Stimulated activated CD4-positive, alpha-beta T cell treated with anti-CD3 and anti-CD28 coated beads, Interleukin-4, amount 100 ng/mL, for 24 hours (primary cell): ENCODE data around the gene IL1RAPL2.

Source experiments
- DNase-seq: peaks from one replicate; pipeline ENCODE4 v3.0.0-alpha.2; 2020

The IL1RAPL2 gene

DNA sequence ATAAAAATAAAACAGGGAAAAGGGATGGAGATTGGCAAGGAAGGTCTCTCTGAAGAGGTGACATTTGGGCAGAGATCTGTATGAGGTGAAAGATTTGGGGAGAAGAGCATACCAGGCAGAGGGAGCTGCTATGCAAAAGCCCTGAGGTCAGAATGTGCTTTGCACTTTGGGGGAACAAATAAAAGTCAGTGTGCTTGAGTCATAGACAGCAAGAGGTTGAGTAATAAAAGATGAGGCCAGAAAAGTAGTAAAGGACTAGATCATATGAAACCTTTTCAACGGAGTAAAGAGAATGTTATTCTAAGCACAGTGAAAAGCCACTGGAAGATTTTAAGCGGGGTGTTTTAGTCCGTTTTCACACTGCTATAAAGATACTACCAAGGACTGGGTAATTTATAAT lies 731.0 kb downstream of the IL1RAPL2 start:
- DNase-seq, result no peak

DNA sequence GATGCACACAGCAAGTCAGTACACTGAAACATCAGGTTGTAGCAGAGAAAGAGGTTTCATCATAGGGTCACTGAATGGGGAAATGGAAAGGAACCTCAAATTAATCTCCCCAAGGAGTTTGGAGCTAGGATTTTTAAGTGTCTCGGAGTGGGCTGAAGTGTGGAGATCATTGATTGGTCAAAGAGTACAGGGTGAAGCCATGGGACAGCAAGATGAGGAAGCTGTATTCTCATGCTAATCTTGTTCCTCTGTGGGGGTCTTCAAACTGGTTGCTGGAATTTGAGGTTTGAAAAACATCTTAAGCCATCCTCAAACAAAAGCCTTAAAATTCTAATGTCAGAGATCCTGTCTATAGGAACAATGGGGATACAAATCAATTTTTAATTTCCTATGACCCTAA lies 733.3 kb downstream of the IL1RAPL2 start:
- DNase-seq, result no peak

- DNase-seq, result no peak
Observed at GRCh38 chrX:105302246-105302645, 736.2 kb downstream of the IL1RAPL2 start.

- no peak for DNase-seq
Observed at GRCh38 chrX:105307762-105308161, 741.8 kb downstream of the IL1RAPL2 start.

- DNase-seq, result no peak
Observed at GRCh38 chrX:105313596-105313995, 747.6 kb downstream of the IL1RAPL2 start.

- DNase-seq, result no peak
Observed at GRCh38 chrX:105314458-105314857, 748.5 kb downstream of the IL1RAPL2 start.

DNA sequence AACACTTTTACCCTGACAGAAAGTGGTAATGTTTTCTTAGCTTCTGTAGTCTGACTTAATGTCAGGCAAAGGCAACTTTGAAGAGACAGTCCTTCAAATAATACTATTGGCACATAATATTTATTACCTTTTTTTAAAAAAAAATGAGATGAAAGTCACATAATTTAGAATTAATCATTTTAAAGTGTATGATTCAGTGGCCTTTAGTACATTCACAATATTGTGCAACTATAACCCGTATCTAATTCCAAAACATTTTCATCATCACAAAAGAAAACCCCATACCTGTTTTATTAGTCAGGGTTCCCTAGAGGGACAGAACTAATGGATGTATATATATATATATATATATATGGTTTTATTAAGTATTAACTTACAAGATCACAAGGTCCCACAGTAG lies 749.2 kb downstream of the IL1RAPL2 start:
- no peak for DNase-seq

DNA sequence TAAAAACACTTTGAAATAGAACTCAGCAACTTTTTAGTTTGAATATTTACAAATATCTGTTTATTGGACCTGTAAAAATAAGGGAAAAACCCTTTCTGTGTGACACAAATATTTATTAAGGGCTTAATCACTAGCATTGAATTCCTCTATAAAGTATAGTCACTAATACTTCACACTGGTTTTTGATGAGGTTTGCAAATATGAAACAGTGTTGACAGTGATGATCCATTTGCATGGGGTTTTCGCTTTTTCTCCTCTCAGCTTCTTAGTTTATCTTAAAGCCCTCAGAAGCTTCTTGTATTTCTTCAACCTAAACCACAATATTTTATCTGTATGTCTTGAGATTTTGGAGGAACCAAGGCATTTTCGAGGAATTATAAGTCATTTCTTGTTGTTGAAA lies 751.1 kb downstream of the IL1RAPL2 start:
- no peak for DNase-seq

- no peak for DNase-seq
Observed at GRCh38 chrX:105323928-105324327, 757.9 kb downstream of the IL1RAPL2 start.

- no peak for DNase-seq
Observed at GRCh38 chrX:105328773-105329172, 762.8 kb downstream of the IL1RAPL2 start.

GRCh38 chrX:105331244-105331643 lies 765.2 kb downstream of the IL1RAPL2 start:
- DNase-seq, result no peak

- DNase-seq, result no peak
Observed at GRCh38 chrX:105347373-105347772, 781.4 kb downstream of the IL1RAPL2 start.

- DNase-seq, result no peak
Observed at GRCh38 chrX:105349476-105349875, 783.5 kb downstream of the IL1RAPL2 start.

DNA sequence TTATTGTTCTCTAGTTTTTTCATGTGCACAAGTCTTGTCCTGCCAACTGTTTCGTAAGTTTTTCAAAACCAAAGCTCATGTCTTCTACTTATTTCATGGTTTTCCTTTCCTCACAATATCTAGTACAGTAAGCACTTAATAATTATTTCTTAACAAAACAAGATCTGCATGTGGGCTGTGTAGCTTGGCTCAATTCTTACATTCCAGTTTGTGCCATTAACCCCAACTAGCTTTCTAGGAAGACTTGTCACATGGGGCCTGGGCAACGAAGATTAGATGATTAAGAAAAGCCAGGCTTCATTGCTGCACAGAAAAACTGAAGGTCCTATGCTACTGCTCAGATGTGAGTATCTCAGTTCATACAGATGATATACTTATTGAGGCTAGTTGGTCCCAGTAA lies 809.8 kb downstream of the IL1RAPL2 start:
- no peak for DNase-seq

GRCh38 chrX:105424729-105425128 lies 858.7 kb downstream of the IL1RAPL2 start:
- no peak for DNase-seq

DNA sequence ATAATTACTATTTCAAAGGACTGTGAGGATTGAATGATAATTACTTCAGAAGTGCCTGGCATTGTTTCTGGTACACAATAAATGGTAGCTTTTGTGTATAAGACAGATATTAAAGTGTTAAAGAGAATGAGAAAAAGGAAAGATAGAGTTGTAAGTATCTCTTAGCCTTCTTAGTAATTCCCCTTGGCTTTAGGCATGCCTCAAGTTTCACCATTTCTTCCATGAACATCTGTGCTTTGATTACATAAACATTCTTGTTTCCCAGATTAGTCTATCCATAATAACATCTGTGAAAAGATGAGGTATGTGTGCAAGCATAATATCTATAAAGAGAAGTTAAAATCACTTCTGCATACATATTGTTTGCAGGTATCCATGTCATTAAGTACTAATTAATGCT lies 885.4 kb downstream of the IL1RAPL2 start:
- no peak for DNase-seq

DNA sequence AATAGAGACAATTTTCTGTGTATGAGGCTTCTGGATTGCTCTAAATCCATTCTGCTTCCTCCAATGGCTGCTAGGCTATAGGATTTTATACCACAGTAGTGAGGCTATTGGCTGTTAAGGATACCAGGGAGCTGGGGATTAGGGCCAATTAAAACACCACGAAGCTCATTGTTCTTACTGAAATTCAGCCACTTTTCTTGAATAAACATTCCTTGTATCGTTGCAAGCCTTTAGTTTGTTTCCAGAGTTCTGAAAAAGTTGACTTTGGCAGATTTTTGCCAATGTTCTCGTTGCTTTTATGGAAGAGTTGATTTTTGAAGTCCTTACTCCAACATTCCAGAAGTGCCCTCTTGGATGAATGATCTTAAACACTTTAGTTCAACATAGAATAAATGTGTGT lies 892.8 kb downstream of the IL1RAPL2 start:
- DNase-seq, result no peak

DNA sequence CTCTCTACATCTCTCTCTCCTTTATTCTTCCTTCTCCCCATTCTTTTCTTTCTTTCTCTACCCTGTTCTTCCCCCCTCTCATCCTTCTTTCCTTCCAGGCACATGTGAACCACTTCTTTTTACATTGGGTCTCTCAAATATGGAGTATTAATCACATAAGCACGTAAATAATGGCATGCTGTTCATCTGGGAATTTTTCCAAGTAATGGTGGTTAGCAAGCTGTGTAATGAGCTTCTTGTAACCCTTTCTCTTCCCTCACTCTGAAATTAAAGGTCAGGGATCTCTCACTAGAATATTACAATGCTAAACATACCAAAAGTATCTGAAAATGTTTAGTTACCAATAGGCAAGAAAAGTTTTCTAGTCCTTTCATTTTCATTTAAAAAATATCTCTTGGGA lies 894.4 kb downstream of the IL1RAPL2 start:
- DNase-seq, result no peak

DNA sequence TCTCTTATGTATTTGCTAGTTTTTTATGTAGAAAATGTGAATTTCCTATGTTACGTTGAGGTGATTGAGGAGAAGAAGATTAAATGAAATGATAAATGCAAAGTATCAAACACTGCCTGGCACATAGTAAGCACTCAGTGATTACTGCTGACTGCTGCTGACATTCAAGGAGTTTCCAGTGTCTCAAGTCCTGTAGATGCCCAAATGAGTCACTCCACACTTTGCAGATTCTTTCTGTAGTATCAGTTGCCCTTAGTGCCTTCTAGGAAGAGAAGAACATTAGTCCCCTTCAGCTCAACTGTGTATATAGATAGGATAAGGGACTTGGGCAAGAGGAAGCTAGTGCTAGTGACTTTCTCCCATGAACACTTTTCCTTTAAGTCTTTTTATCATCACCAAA lies 895.0 kb downstream of the IL1RAPL2 start:
- no peak for DNase-seq

- no peak for DNase-seq
Observed at GRCh38 chrX:105462186-105462585, 896.2 kb downstream of the IL1RAPL2 start.

DNA sequence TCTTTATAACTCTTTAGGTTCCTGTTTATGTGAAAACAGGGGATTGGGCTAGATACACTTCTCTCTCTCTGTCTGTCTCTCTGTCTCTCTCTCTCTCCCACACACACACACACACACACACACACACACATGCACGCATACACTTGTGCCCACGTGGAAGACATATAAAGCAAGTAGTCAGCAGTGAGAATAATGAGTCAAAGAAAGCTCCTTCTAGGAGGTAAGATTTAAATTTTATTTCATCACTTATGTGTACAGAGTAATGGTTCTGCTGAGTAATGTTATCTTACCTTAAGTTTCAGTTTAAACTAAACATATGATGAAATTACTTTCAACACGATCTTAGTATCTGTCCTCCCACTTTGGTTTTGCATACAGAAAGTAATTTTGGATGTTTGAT lies 897.5 kb downstream of the IL1RAPL2 start:
- no peak for DNase-seq

- DNase-seq, result no peak
Observed at GRCh38 chrX:105464618-105465017, 898.6 kb downstream of the IL1RAPL2 start.

DNA sequence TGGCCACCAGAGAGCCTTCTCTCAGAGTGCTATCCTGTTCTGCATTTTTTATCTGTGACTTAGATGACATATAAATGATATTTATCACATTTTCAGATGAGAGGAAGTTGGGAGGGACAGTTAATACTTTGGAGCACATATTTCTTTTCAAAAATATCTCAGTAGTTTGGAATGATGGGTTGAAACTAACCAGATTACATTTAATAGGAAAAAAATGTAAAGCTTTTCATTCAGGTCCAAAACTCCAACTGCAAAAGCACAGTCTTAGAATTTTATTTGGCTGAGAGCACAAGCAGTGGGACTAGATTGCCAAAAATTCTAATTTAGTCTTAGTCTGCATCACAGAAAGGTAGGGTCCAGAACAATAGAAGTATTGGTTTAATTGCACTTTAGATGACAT lies 902.7 kb downstream of the IL1RAPL2 start:
- no peak for DNase-seq

GRCh38 chrX:105471597-105471996 lies 905.6 kb downstream of the IL1RAPL2 start:
- DNase-seq, result no peak

DNA sequence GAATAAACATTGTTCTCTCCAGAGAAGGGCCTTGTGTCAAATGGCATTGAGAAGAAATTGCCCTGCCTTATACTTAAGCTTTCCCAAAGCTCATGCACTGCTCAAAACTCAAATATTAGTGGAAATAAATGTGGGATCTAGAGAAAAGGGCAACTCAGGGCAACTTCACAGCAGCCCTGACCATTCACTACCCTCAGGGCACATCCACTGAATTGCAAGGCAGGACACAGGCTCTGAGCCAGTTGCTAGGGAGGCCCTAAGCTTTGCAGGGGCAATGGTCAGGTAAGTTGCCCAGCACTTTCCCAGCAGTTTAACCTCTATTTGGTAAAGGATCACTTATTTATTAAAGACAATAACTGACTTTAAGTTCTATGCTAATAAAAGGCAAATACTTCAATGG lies 909.8 kb downstream of the IL1RAPL2 start:
- no peak for DNase-seq

DNA sequence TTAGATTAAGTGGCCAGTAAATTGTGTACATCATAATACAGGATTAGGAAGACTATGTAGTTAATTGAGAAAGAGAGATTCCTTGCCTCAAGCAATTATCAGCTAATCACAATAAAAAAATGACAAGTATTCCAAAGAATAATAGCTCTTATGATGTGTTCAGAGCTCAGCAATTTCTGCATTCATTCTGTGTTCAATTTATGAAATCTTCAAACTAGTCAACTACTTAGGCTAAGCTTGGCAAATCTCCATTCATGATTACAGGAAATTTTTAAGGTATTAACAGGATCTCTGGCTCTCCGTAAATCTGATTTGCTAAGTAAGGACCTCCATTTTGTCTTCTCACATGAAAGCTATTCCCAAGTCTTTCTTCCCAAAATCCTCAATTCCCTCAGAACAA lies 911.4 kb downstream of the IL1RAPL2 start:
- no peak for DNase-seq
